H1 (cell line): ENCODE measurements around the gene CBS. TPM values are rescaled to one million over a fixed set of nuclear protein-coding genes. Genes with fewer than 3 reads are reported as not detected.
A peak's percentile ranks its signal among the peaks of the same experiment; 100 is the strongest.

ENCODE experiments used
- CTCF ChIA-PET: fragments of 300-600 bp; sonication (Branson Sonifier 250); formaldehyde crosslinking; loops from one replicate; lab custom pipeline; 2021; ENCODE audit not compliant: partially characterized antibody; lab: Charles Lee
- POLR2A ChIA-PET: fragments of 300-600 bp; sonication (Branson Sonifier 250); formaldehyde crosslinking; loops from one replicate; lab custom pipeline; 2021; ENCODE audit warnings: inconsistent platforms; ENCODE audit not compliant: partially characterized antibody; lab: Charles Lee
- DNase-seq, 2 experiments: peaks; one replicate each; pipeline versions ENCODE4 v3.0.0 to v3.0.0-alpha.2; 2010 to 2022; ENCODE audit warnings: low spot score in 2 of 2, low read depth in 1 of 2, mixed read lengths in 1 of 2
- FAIRE-seq: peaks from 2 replicates; lab custom pipeline; 2011; peaks lifted over from hg19 to GRCh38; lab: Jason Lieb, UNC
- H2AFZ ChIP-seq: 2 replicates; pipeline ENCODE4 v1.8.1; 2012; ENCODE audit warnings: low read length, inconsistent platforms
- H2AK5ac ChIP-seq: 2 replicates; pipeline ENCODE4 v1.6.1; 2013; ENCODE audit warnings: low read depth, low read length
- H2BK120ac ChIP-seq: replicated peaks from 2 replicates; pipeline ENCODE3; 2013; ENCODE audit warnings: low read depth, low read length, inconsistent platforms
- H2BK12ac ChIP-seq: 2 replicates; pipeline ENCODE4 v1.6.1; 2013; ENCODE audit warnings: low read depth, low read length
- H2BK15ac ChIP-seq: 2 replicates; pipeline ENCODE4 v1.6.1; 2013; ENCODE audit warnings: low read length
- H2BK20ac ChIP-seq: 2 replicates; pipeline ENCODE4 v1.6.1; 2013; ENCODE audit warnings: low read length
- H2BK5ac ChIP-seq: 2 replicates; pipeline ENCODE4 v1.6.1; 2013; ENCODE audit warnings: low read depth, low read length
- H3K14ac ChIP-seq: 2 replicates; pipeline ENCODE4 v1.6.1; 2013; ENCODE audit warnings: inconsistent platforms; ENCODE audit not compliant: insufficient read length
- H3K18ac ChIP-seq: 2 replicates; pipeline ENCODE4 v1.6.1; 2013; ENCODE audit warnings: low read length; ENCODE audit errors: extremely low read depth
- H3K23ac ChIP-seq: 2 replicates; pipeline ENCODE4 v1.6.1; 2013; ENCODE audit warnings: inconsistent platforms; ENCODE audit not compliant: insufficient read length
- H3K23me2 ChIP-seq: 2 replicates; pipeline ENCODE4 v1.6.1; 2013; ENCODE audit warnings: low read depth, low read length
- H3K27ac ChIP-seq: 2 replicates; pipeline ENCODE4 v1.6.1; 2011; ENCODE audit warnings: low read depth, low read length, inconsistent platforms
- H3K27me3 ChIP-seq, 4 experiments: replicated peaks in 1 of 4; 1 replicate in 1 of 4; 2 replicates in 3 of 4; pipeline versions ENCODE4 v1.6.1 to v1.8.1; 2011 to 2013; ENCODE audit warnings: low read length in 3 of 4, mild to moderate bottlenecking in 3 of 4, inconsistent platforms in 2 of 4, mixed read lengths in 2 of 4, moderate library complexity in 1 of 4; ENCODE audit not compliant: control insufficient read depth in 3 of 4, insufficient read depth in 3 of 4; ENCODE audit errors: extremely low read depth in 1 of 4
- H3K36me3 ChIP-seq, 4 experiments: 2 replicates each; pipeline versions ENCODE4 v1.6.1 to v1.8.1; 2011 to 2013; ENCODE audit warnings: mild to moderate bottlenecking in 4 of 4, low read length in 3 of 4, moderate library complexity in 2 of 4, control low read depth in 1 of 4, inconsistent platforms in 1 of 4; ENCODE audit not compliant: insufficient read depth in 4 of 4, control insufficient read depth in 2 of 4
- H3K4ac ChIP-seq: replicated peaks from 2 replicates; pipeline ENCODE3; 2013; ENCODE audit warnings: low read length, low read depth, mixed read lengths, inconsistent platforms; ENCODE audit not compliant: insufficient read length
- H3K4me1 ChIP-seq, 4 experiments: replicated peaks in 1 of 4; 1 replicate in 1 of 4; 2 replicates in 3 of 4; pipeline versions ENCODE4 v1.6.1 to v1.8.1; 2011 to 2013; ENCODE audit warnings: low read length in 3 of 4, inconsistent platforms in 2 of 4, mixed read lengths in 1 of 4; ENCODE audit not compliant: insufficient read depth in 4 of 4, control insufficient read depth in 3 of 4
- H3K4me2 ChIP-seq, 2 experiments: 2 replicates each; pipeline versions ENCODE4 v1.6.1 to v1.8.1; 2011 to 2013; ENCODE audit warnings: low read depth in 2 of 2, low read length in 2 of 2, control low read depth in 1 of 2, inconsistent platforms in 1 of 2, mild to moderate bottlenecking in 1 of 2; ENCODE audit not compliant: insufficient read depth in 1 of 2
- H3K4me3 ChIP-seq, 4 experiments: fragments of 200-600, 300-600 bp in 1 of 4; sonication (generic), shearing (Covaris generic), sonication (Bioruptor Twin) in 1 of 4; 2 replicates each; pipeline versions ENCODE4 v1.5.1 to v1.8.1; 2011 to 2016; ENCODE audit warnings: low read length in 4 of 4, low read depth in 3 of 4, control low read depth in 2 of 4, inconsistent platforms in 2 of 4, mild to moderate bottlenecking in 2 of 4, mixed read lengths in 1 of 4, moderate library complexity in 1 of 4; ENCODE audit not compliant: insufficient read depth in 2 of 4; ENCODE audit errors: extremely low read depth in 1 of 4
- H3K56ac ChIP-seq: replicated peaks from 2 replicates; pipeline ENCODE3; 2013; ENCODE audit warnings: low read depth, mild to moderate bottlenecking, mixed read lengths, low read length, inconsistent platforms; ENCODE audit not compliant: insufficient read length
- H3K79me1 ChIP-seq: 2 replicates; pipeline ENCODE4 v1.6.1; 2013; ENCODE audit warnings: low read depth, low read length, control low read depth
- H3K79me2 ChIP-seq, 2 experiments: 2 replicates each; pipeline versions ENCODE4 v1.6.1 to v1.8.1; 2012 to 2013; ENCODE audit warnings: low read length in 2 of 2, mild to moderate bottlenecking in 2 of 2, inconsistent platforms in 1 of 2; ENCODE audit not compliant: insufficient read depth in 2 of 2, control insufficient read depth in 1 of 2
- H3K9ac ChIP-seq, 4 experiments: replicated peaks in 1 of 4; 1 replicate in 1 of 4; 2 replicates in 3 of 4; pipeline versions ENCODE4 v1.6.1 to v1.8.1; 2011 to 2013; ENCODE audit warnings: low read depth in 3 of 4, low read length in 3 of 4, control low read depth in 2 of 4, mild to moderate bottlenecking in 2 of 4, moderate library complexity in 2 of 4, inconsistent platforms in 1 of 4; ENCODE audit errors: extremely low read depth in 1 of 4
- H3K9me3 ChIP-seq, 2 experiments: 2 replicates each; pipeline versions ENCODE4 v1.6.1 to v1.8.1; 2012 to 2013; ENCODE audit warnings: mild to moderate bottlenecking in 2 of 2, moderate library complexity in 2 of 2, control low read depth in 1 of 2, inconsistent platforms in 1 of 2, low read depth in 1 of 2, low read length in 1 of 2, mixed read lengths in 1 of 2; ENCODE audit not compliant: insufficient read depth in 2 of 2
- H4K20me1 ChIP-seq, 2 experiments: replicated peaks in 1 of 2; 2 replicates each; pipeline versions ENCODE3 to v1.8.1; 2011 to 2013; ENCODE audit warnings: inconsistent platforms in 2 of 2, low read length in 2 of 2, mild to moderate bottlenecking in 1 of 2; ENCODE audit not compliant: insufficient read depth in 2 of 2, control insufficient read depth in 1 of 2
- H4K5ac ChIP-seq: 2 replicates; pipeline ENCODE4 v1.6.1; 2013; ENCODE audit warnings: low read length, low read depth, mixed read lengths, inconsistent platforms; ENCODE audit not compliant: insufficient read length
- H4K8ac ChIP-seq: 2 replicates; pipeline ENCODE4 v1.8.0; 2013; ENCODE audit warnings: mild to moderate bottlenecking, moderate library complexity, low read length, inconsistent platforms; ENCODE audit not compliant: insufficient read depth; ENCODE audit errors: extremely low read depth
- H4K91ac ChIP-seq: replicated peaks from 2 replicates; pipeline ENCODE3; 2013; ENCODE audit warnings: low read length, mixed read lengths, inconsistent platforms; ENCODE audit not compliant: insufficient read length
- BACH1 ChIP-seq: IDR thresholded peaks from 2 replicates; pipeline ENCODE4 v1.6.1; 2012; ENCODE audit warnings: low read length, improper control_type of control experiment
- CTBP2 ChIP-seq: IDR thresholded peaks from 2 replicates; pipeline ENCODE4 v1.7.0; 2011; ENCODE audit warnings: borderline replicate concordance, mild to moderate bottlenecking, moderate library complexity, mixed read lengths, low read length; ENCODE audit not compliant: insufficient read depth, insufficient read length
- JUN ChIP-seq: IDR thresholded peaks from 2 replicates; pipeline ENCODE4 v1.6.1; 2011; ENCODE audit warnings: low read depth, mild to moderate bottlenecking, improper control_type of control experiment, low read length
- JUND ChIP-seq: IDR thresholded peaks from 2 replicates; pipeline ENCODE4 v1.6.1; 2011; ENCODE audit warnings: mild to moderate bottlenecking, improper control_type of control experiment, low read length
- KDM5A ChIP-seq: fragments of 200-600 bp; IDR thresholded peaks from 2 replicates; pipeline ENCODE4 v1.7.1; 2012; ENCODE audit warnings: mild to moderate bottlenecking, low read length, inconsistent platforms, mixed read lengths
- POLR2AphosphoS5 ChIP-seq: IDR thresholded peaks from 2 replicates; pipeline ENCODE4 v1.6.1; 2011; ENCODE audit warnings: low read depth, low read length
- SAP30 ChIP-seq: fragments of 300-600 bp; sonication (generic); IDR thresholded peaks from 2 replicates; pipeline ENCODE4 v1.7.1; 2012; ENCODE audit warnings: low read length, moderate library complexity, mild to moderate bottlenecking, inconsistent platforms; ENCODE audit not compliant: insufficient read depth, insufficient replicate concordance
- TCF12 ChIP-seq: IDR thresholded peaks from 2 replicates; pipeline ENCODE4 v1.6.1; 2011; ENCODE audit warnings: low read depth, mild to moderate bottlenecking, low read length
- YY1 ChIP-seq: IDR thresholded peaks from 2 replicates; pipeline ENCODE4 v1.6.1; 2011; ENCODE audit warnings: low read depth, mild to moderate bottlenecking, low read length
- WGBS, 2 experiments: shearing (Covaris generic) in 1 of 2; methylation state at CpG; one replicate each; pipeline versions ENCODE4 v1.1.6 to v1.1.7; 2013 to 2015; ENCODE audit warnings: low lambda C conversion rate in 2 of 2, mixed read lengths in 2 of 2, inconsistent platforms in 1 of 2, low coverage in 1 of 2, missing lambda C conversion rate in 1 of 2; ENCODE audit not compliant: insufficient replicate concordance in 2 of 2, insufficient coverage in 1 of 2, insufficient read length in 1 of 2; ENCODE audit errors: extremely low coverage in 1 of 2, missing lambda C conversion rate in 1 of 2; 5-methylcytosine and 5-hydroxymethylcytosine counted together
- polyA plus RNA-seq, 7 experiments: library from polyadenylated mRNA; depleted of rRNA in 3 of 7; stranded (reverse) in 5 of 7; unstranded in 2 of 7; fragments of >200 nt in 5 of 7; fragments of 200-250 nt in 2 of 7; gene quantifications; 1 replicate in 5 of 7; 2 replicates in 1 of 7; 4 replicates in 1 of 7; pipeline versions ENCODE4 v1.2.1 to v1.2.3, GENCODE V29; 2011 to 2013; ENCODE audit warnings: missing spikeins in 2 of 7, mixed read lengths in 2 of 7
- total RNA-seq: library from RNA; stranded (reverse); fragmentation: NEBNext Ultra II Directional; extraction: Animal tissue kit (Norgen Biotek cat#: 25700); gene quantifications from 2 replicates; pipeline ENCODE4 v1.2.1, GENCODE V29; 2021

The CBS gene
- total and polyA plus RNA-seq, 2 of the 8 experiments (the other 6 are each of a cell fraction or from before 2014, with no cell fraction given) = 114 to 455 TPM

DNA sequence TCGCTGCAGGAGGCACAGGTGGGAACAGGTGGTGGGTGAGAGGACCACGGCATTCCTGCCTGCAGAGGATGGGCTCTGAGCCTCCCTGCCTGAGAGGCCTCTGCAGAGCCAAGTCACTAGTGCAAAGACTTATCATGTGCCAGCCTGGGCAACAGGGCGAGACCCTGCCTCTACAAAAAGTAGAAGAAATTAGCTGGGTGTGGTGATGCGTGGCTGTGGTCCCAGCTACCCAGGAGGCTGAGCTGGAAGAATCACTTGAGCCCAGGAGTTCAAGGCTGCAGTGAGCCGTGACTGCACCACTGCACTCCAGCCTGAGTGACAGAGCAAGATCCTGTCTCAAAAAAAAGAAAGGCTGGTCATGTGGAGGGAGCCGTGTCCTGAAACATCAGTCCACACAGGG, 54.9 kb downstream of the CBS start:
- no peak overlapping the region for H3K23ac ChIP-seq
- no peak overlapping the region for H3K4me2 ChIP-seq
- TF ChIP-seq KDM5A (no peak), CTBP2 (no peak), SAP30 (no peak), YY1 (no peak), TCF12 (no peak), JUN (no peak), POLR2AphosphoS5 (no peak), BACH1 (no peak), JUND (no peak)
- DNase-seq (no peak), FAIRE-seq (no peak)
- H3K79me2 ChIP-seq = no peaks in the 10 kb centered on the region
- no peak overlapping the region for H3K14ac ChIP-seq
- no peak overlapping the region for H3K18ac ChIP-seq
- peaks cover 2% of the 10 kb centered on the region; the same call in 1 of the 2 replicates for H3K79me1 ChIP-seq
- no peak overlapping the region for H2BK20ac ChIP-seq
- no peak overlapping the region for H3K4ac ChIP-seq
- H2BK15ac ChIP-seq = no peak overlapping the region
- no peak overlapping the region for H2AFZ ChIP-seq
- H3K27me3 ChIP-seq = no peaks in the 10 kb centered on the region
- no peak overlapping the region for H3K9ac ChIP-seq
- no peaks in the 10 kb centered on the region for H4K20me1 ChIP-seq
- H4K91ac ChIP-seq = no peak overlapping the region
- peaks cover 5 to 30% (median 8%) of the 10 kb centered on the region in 4 experiments; a peak in 6 of 8 replicates for H3K36me3 ChIP-seq
- H3K56ac ChIP-seq = no peak overlapping the region
- H2BK5ac ChIP-seq = peak overlapping the region; percentile 4; the same call in 1 of the 2 replicates
- no peaks in the 10 kb centered on the region for H3K9me3 ChIP-seq
- H2AK5ac ChIP-seq = no peak overlapping the region
- H3K23me2 ChIP-seq = no peaks in the 10 kb centered on the region
- no peak overlapping the region for H4K5ac ChIP-seq
- CTCF ChIA-PET = no interaction called here
- no peak overlapping the region for H4K8ac ChIP-seq
- no peak overlapping the region for H3K4me3 ChIP-seq
- POLR2A ChIA-PET = interaction anchor here (0.6 kb wide), 1 partner anchor 36 kb away, joined by 3 read pairs; no protein-coding TSS in a partner anchor
- H2BK120ac ChIP-seq = no peak overlapping the region
- WGBS, 2 experiments = 91% methylated on average over 6 of the region's 6 CpGs; no CpG with 5 or more reads in 1 of the 2 experiments
- 0 out of 7 replicates have a peak, but pooled peaks cover 0 to 2% (median 0%) of the 10 kb centered on the region in 4 experiments for H3K4me1 ChIP-seq
- no peak overlapping the region for H3K27ac ChIP-seq
- no peak overlapping the region for H2BK12ac ChIP-seq
